ENCODE data around the gene MTIF2. TPM values are rescaled to one million over a fixed set of nuclear protein-coding genes. Genes with fewer than 3 reads are reported as not detected.

The MTIF2 gene
- total and polyA plus RNA-seq, 2 donors (not counting 3 experiments of a cell fraction or from before 2014, with no cell fraction given) = 9.3 to 26.9 TPM

- POLR2A ChIA-PET = no interaction called here
- CTCF ChIA-PET = no interaction called here
- intact Hi-C loops (cut with micrococcal nuclease) = no loop called here
- no peak overlapping the region for H3K27ac ChIP-seq (ENCODE audit: insufficient read depth, low read depth, low read length)
- H3K79me2 ChIP-seq (ENCODE audit: control insufficient read depth, insufficient read depth, low read length) = no peaks in the 10 kb centered on the region
- no peak overlapping the region for H3K4me2 ChIP-seq (ENCODE audit: insufficient read depth, low read length)
- no peaks in the 10 kb centered on the region for H3K9me3 ChIP-seq (replicated peaks; ENCODE audit: control insufficient read depth, insufficient read depth, low read length)
- FAIRE-seq = no peak
- H3K9ac ChIP-seq (replicated peaks; ENCODE audit: extremely low read depth, insufficient read depth, low read length) = no peak overlapping the region
- dilution Hi-C loops (cut with MboI; ENCODE audit: extremely low pct_ligation_motif_present, low sequenced_read_pairs) = no loop called here
- H3K36me3 ChIP-seq (ENCODE audit: control insufficient read depth in 2 of 2, extremely low read depth in 1 of 2, insufficient read depth in 2 of 2, low read length in 2 of 2) = peaks cover 0 to 2% of the 10 kb centered on the region in 2 experiments
- no peak overlapping the region for H2AFZ ChIP-seq (ENCODE audit: low read depth, low read length)
- no TSS peak for BruUV-seq (replicated peaks)
- no peaks in the 10 kb centered on the region for H3K4me1 ChIP-seq (ENCODE audit: control insufficient read depth, extremely low read depth, insufficient read depth, low read length)
- no peak for DNase-seq (ENCODE audit: low read depth, low spot score)
- H4K20me1 ChIP-seq (replicated peaks; ENCODE audit: control insufficient read depth, extremely low read depth, insufficient read depth, low read length) = no peaks in the 10 kb centered on the region
- no peaks in the 10 kb centered on the region for H3K27me3 ChIP-seq (ENCODE audit: control insufficient read depth in 2 of 2, insufficient read depth in 2 of 2, low read length in 2 of 2)
- no peak for TF ChIP-seq POLR2A (IDR thresholded peaks at IDR 0.05; ENCODE audit: low read depth, low read length)
- TF ChIP-seq CTCF (IDR thresholded peaks at IDR 0.05; ENCODE audit: extremely low read depth in 1 of 2, insufficient read depth in 1 of 2, low read depth in 1 of 2, low read length in 2 of 2) = no peak
- TF ChIP-seq JUN (IDR thresholded peaks at IDR 0.05; ENCODE audit: borderline replicate concordance, insufficient read depth, insufficient read length, low read depth) = no peak
- no peak for TF ChIP-seq FOS (IDR thresholded peaks at IDR 0.05; ENCODE audit: borderline replicate concordance, insufficient read depth, low read length)
- TF ChIP-seq MAX (IDR thresholded peaks at IDR 0.05; ENCODE audit: insufficient read depth, insufficient read length) = no peak
- TF ChIP-seq EZH2 (IDR thresholded peaks at IDR 0.05; ENCODE audit: borderline replicate concordance, low read depth, low read length, severe bottlenecking) = no peak
- TF ChIP-seq GATA2 (IDR thresholded peaks at IDR 0.05; ENCODE audit: insufficient read depth, insufficient read length, low read depth, low read length) = no peak
- no peak for TF ChIP-seq POLR2AphosphoS5 (IDR thresholded peaks at IDR 0.05; ENCODE audit: insufficient read depth, low read depth, low read length)
- no peak for TF ChIP-seq MYC (IDR thresholded peaks at IDR 0.05; ENCODE audit: low read depth, low read length)
- no peaks in the 10 kb centered on the region for H3K9me1 ChIP-seq (replicated peaks; ENCODE audit: control insufficient read depth, extremely low read depth, insufficient read depth, low read length)
- no peak overlapping the region for H3K4me3 ChIP-seq (replicated peaks in 1 of 3; ENCODE audit: insufficient read depth in 1 of 3, low read depth in 1 of 3, low read length in 3 of 3)
These were observed 16.2 kb downstream of the MTIF2 start for GRCh38 chr2:55252832-55253231.
